Fibroblast of mammary gland (primary cell): ENCODE data around the gene ANKRD44.

Source experiments
- DNase-seq: peaks from one replicate; pipeline ENCODE4 v3.0.0-alpha.2; 2010; ENCODE audit warnings: low read depth
- H3K4me3 ChIP-seq: 2 replicates; pipeline ENCODE4 v1.5.1; 2011; ENCODE audit warnings: low read depth, mild to moderate bottlenecking, low read length, moderate library complexity; ENCODE audit not compliant: control insufficient read depth
- TF ChIP-seq, protein P1 (sequence below): conservative IDR thresholded peaks from 2 replicates; pipeline ENCODE4 v1.5.1; 2011; ENCODE audit warnings: low read depth, low read length, inconsistent platforms; ENCODE audit not compliant: control insufficient read depth, insufficient read depth

ANKRD44 gene

DNA sequence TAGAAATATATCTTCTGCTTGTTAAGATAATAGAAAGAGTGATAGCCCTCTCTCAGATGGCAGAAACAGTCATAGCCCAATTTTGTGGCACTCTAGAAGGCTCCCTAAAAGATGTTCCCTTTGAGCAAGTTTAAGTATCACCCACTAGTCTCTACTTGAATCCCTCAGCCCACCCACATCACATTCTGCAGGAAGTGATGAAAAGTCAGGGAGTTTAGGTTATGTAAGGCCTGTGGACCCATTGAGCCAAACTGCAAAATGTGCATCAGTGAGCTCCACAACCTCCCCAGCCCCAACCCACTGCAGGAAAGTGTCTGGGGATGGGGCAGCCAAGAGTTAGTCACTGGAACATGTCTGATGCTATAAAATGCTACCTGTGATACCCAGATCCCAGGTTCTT lies 25.6 kb downstream of the ANKRD44 start:
- TF ChIP-seq, protein P1, sequence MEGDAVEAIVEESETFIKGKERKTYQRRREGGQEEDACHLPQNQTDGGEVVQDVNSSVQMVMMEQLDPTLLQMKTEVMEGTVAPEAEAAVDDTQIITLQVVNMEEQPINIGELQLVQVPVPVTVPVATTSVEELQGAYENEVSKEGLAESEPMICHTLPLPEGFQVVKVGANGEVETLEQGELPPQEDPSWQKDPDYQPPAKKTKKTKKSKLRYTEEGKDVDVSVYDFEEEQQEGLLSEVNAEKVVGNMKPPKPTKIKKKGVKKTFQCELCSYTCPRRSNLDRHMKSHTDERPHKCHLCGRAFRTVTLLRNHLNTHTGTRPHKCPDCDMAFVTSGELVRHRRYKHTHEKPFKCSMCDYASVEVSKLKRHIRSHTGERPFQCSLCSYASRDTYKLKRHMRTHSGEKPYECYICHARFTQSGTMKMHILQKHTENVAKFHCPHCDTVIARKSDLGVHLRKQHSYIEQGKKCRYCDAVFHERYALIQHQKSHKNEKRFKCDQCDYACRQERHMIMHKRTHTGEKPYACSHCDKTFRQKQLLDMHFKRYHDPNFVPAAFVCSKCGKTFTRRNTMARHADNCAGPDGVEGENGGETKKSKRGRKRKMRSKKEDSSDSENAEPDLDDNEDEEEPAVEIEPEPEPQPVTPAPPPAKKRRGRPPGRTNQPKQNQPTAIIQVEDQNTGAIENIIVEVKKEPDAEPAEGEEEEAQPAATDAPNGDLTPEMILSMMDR = no peak

DNA sequence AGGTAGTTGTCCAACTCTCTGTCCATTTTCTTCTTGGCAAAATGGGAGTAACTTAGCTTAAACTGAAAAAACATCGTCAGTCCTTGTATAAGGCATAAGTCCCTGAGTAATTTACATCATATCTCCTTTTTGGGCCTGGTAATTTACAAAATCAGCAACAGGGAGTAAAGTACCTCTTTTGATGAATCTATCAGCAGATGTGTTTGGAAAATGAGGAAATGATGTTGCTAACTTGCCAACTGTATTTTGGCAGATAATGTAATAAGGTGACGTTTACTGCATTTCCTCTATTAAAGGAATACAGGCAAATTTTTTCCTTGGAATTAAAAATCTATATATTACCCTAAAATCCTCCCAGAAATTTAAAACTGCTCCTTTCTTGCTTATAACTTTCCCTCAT lies 29.2 kb downstream of the ANKRD44 start:
- TF ChIP-seq, protein P1 = no peak
- peak; percentile 14 for DNase-seq
- H3K4me3 ChIP-seq = no peak overlapping the region

More for the DNA sequence above, 25.6 kb downstream of the ANKRD44 start:
- H3K4me3 ChIP-seq = no peak overlapping the region
- DNase-seq = no peak

DNA sequence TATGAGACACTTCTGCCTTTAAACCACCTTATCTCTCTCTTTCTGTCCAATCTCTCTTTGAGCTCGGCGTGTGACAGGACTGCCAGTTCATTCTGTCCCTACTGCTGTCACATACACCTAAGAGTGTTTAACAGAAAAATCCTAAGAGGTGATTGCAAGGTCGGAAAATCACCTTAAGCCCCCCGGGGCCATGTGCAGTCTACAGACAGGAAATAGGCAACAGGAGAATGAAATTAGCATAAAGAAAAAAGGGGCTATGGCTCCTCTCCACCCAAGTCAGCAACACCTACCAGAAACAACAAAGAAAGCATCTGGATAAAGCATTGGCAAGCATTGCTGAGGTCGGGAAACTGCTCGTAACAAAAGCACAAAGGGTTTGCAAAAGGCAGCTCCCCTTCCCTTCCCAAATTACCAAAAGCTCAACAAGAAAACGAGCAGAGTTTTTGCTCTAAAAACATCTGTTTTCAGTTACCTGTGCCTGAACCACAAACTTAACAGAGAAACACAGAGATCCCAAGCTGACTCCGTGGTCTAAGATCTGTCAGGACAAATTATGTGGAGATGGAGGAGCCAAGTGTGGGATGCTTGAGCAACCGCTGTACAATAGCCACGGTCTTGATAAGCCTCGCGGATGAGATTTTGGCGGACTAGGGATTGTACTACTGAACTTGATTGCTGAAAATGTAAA lies 30.4 kb downstream of the ANKRD44 start:
- no peak overlapping the region for H3K4me3 ChIP-seq
- DNase-seq = peak; percentile 83
- TF ChIP-seq, protein P1 = no peak

DNA sequence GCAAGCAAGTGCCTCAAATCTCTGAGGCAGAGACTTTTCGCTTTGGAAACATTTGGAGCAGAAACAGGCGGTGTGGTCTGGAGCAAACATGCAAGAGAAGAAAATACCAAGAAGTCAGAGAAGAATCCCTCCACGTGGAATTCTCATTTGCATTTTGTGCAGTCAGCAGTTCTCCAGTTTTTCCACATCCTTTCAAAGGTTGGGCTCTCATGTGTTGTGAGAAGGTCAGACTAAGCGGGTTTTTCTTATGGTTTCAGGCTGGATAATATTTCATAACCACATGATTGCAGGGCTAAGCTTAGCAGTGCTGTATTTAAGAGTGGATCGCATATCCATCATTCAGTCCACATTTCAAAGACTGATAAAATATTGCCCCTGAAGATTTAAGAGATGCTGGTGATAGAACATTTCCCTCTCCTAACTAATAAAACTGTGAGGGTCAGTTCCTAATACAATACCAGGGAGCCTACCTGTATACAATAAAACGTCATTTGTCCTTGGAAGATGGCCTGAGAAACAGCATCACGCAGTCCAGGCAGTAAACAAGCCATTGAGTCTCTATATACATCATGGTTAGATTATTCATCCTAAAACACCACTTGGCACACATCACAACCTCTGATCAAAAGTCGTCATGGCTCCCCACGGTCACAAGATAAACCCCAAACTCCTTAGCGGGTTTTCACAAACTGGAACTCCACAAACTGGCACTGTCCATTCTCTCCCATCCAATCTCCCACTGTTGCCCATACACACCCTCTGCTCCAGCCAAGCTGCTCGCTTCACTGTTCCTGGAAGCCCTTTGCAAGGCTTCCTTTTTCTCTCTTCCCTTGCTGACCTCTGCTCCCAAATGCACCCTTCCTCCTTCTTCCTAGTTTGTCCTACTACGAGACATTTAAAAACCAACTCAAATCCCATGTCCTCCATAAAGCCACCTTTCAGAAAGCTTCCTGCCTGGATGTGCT lies 31.5 kb downstream of the ANKRD44 start:
- no peak overlapping the region for H3K4me3 ChIP-seq

DNA sequence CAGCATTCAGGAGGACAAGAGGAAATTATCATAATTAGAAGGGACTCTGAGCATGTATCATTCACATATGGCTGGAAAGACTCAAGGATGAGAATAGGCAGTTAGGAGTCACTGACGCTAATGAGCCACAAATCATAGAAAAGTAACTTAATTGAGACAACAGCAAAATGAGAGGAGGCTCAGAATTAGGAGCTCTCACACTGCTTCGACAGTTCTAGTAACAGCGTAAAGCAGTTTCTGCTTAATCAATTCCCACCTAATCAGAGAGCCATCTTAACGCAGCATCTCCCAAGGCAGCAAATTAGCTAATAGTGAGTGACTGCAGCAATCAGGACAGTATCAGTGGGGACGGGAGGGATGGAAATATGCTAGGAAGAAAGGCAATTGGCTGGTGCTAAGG lies 32.8 kb downstream of the ANKRD44 start:
- no peak overlapping the region for H3K4me3 ChIP-seq
- no peak for DNase-seq
- TF ChIP-seq, protein P1 = no peak

More for the DNA sequence above, 31.5 kb downstream of the ANKRD44 start:
- DNase-seq = no peak
- TF ChIP-seq, protein P1 = no peak

DNA sequence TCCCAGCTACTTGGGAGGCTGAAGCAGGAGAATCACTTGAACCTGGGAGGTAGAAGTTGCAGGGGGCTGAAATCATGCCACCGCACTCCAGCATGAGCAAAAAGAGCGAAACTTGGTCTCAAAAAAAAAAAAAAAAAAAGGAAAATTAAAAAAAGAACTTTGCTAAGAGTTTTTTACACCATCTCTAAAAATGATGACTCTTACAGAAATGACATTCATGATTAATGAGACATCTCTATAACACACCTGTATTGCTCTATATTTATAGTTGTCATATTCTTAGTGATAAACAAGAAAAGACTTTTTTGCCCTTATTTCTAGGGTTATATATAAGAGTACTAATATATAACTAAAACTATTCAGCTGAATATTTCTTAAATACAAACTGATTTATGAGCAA lies 34.4 kb downstream of the ANKRD44 start:
- TF ChIP-seq, protein P1 = no peak
- no peak overlapping the region for H3K4me3 ChIP-seq
- no peak for DNase-seq
